ENCODE measurements around the gene TSPOAP1.

Gene TSPOAP1

DNA sequence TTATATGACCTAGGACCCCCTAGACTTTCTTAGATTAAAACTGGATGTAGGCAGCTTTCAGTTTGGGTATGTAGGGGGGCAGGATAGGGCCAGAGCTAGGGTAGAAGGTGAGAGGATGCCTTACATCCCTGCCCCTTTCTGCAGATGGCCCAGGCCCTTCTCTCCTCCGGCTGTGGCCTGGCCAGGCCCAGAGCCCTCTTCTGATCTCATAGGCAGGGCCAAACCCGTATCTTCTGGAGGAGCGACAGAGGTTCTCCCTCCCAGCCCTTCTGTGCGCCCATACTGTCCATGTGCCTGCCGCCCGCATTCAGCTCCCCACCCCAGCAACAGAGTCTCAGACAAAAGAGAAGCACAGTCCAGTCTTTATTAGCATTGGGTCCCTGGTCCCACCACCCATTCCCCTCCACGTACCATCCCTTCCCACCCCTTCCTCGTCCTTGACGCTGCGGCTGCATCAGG, 2.0 kb upstream of the TSPOAP1 start:
- no peak for DNase-seq (ENCODE audit: low read depth, low spot score)

DNA sequence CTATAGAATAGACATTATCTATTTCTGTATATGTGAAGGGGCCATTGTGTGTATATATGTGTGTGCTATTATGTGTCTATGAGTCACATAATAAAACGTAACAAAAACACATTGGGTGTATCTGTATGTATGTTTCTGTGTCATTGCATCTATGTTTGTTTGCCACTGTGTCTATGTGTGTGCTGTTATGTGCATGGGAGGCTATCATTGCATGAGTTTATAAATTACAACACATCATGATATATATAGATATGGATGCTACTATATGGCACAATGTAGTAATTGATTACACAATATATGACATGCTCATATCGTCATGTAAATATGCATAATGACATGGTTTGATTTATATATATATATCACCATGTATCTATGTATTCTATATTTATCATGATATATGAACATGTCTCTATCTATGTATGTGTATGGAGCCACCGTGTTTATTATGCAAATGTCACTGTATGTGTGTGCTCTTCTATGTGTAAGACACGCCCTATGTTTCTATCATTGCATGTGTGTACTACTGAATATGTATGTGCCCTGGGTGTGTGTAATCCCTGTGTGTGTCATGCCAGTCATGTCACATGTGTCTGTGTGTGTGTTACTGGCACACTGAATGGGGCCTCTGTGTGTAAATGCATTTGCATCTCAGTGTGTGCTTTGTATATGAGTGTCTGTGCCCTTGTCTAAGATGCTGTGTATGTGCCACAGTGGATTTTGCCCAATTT, 1.4 kb upstream of the TSPOAP1 start:
- no peak for DNase-seq (ENCODE audit: low read depth, low spot score)

GRCh38 chr17:58329035-58329809, 627 bp upstream of the TSPOAP1 start:
- DNase-seq (ENCODE audit: low read depth, low spot score): no peak

- no peak for DNase-seq (ENCODE audit: low read depth, low spot score)
Measured at GRCh38 chr17:58327363-58328194, 1.0 kb downstream of the TSPOAP1 start.

GRCh38 chr17:58326609-58327362, 1.8 kb downstream of the TSPOAP1 start:
- DNase-seq (ENCODE audit: low read depth, low spot score): no peak

DNA sequence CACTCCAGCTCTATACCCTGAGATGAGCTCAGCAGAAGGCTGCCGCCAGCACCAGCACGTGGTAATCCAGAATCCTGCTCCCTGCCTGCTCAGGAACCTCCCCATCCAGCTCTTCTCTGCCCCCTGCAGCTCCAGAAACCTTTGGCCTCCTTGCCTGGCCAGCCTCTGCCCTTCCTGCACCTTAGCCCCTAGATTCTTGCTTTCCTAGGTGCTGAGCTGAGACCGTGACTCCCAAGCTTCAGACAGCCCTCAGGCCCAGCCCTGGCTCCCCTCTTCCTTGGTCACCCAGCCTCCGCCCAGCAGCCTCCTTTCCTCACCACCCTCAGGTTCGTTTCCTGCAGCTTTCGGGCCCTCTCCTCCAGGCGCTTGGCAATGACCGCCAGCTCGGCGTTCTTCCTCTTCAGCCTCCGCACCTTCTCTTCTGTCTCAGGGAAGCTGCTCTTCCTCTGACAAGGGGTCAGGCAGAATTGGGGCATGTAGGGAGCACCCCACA, 2.6 kb downstream of the TSPOAP1 start:
- no peak for DNase-seq (ENCODE audit: low read depth, low spot score)

DNA sequence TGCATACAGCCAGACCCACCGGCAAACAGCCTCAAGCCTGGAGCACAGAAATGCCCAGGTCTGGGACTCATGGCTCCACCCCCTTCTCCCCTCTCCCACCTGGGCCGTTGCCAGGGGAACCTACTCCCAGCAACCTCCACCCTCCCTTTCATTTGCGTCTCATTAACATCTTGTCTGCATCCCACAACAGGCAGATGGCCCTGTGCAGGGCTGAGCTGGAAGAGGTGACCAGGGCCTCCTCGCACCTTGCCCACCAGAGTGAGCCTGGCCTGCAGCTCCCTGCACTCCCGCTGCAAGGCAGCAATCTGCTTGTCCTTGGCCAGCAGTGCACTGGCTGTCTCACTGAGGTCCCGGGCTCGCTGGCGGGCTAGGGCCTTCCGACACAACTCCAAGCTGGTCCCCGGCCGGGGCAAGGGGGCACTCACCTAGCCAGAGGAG, 3.3 kb downstream of the TSPOAP1 start:
- no peak for DNase-seq (ENCODE audit: low read depth, low spot score)

DNA sequence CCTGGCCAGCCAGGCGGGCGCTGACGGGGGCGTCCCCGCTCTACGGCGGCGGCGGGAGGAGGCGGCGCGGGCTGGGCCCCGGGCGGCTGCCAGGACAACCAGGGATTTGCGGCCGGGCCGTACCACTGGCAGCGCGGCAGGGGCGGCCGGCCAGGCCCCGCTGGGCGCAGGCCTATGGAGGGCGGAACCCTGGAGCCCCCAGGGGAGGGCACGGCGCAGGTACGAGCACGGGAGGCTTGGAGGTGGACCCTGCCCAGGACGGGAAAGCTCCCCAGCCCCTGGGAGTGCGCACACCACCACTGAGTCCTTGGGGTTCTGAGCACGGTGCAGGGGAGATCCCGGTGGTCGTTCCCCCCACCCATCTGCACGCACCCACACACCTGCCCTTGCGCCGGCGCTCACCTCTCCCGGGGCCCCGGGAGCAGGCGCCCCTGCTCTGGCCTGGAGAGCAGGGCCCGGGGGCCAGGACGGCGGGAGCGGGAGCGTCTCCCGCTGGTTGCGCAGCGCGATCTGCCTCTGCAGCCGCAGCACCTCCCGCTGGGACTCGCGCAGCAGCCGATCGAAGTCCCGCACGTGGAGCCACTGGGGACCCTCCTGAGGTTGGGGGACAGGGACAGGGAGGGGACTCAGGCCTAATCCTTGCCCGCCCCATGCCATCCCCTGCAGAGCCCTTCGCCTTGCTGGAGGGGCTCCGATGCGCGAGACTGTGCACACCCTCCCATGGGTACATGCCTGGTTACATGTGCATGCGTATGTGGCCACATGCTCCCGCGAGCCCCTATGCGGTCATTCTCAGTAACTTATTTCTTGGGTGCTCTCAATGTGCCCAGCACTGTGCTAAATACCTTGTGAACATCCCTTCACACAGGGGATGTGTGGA, 3.9 kb downstream of the TSPOAP1 start:
- no peak for DNase-seq (ENCODE audit: low read depth, low spot score)

GRCh38 chr17:58324056-58324408, 4.6 kb downstream of the TSPOAP1 start:
- no peak for DNase-seq (ENCODE audit: low read depth, low spot score)

DNA sequence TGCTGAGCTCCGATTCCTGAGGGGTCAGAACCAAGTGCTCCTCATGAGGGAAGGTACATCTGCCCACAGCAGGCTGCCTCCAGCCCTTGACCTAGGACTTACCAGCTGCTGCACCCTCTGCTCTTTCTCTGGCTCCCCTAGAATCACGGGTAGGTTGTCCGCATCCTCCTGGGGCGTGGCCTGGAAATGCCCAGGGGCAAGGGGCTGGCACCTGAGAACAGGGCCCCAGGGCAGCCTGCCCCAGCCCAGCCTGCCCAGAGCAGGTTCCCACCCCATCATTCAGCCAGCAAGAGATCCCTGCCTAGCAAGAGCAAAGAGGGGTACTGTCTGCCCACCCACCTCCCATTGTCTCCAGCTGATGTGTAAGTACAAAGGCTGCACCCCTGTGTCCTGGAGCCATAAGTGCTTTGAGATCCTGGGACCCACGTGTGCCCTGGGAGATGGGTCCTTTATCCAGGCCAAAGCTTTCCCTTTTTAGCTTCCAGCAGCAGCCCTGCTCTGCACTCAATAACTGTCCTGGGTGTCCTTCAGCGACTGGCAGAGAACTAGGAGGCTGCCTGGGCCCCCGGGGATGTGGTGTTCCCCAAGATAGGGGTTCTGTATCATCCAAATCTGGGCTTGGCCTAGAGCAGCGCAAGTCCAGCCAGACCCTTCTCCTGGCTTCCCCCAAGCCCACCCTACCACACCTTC, 5.1 kb downstream of the TSPOAP1 start:
- no peak for DNase-seq (ENCODE audit: low read depth, low spot score)

DNA sequence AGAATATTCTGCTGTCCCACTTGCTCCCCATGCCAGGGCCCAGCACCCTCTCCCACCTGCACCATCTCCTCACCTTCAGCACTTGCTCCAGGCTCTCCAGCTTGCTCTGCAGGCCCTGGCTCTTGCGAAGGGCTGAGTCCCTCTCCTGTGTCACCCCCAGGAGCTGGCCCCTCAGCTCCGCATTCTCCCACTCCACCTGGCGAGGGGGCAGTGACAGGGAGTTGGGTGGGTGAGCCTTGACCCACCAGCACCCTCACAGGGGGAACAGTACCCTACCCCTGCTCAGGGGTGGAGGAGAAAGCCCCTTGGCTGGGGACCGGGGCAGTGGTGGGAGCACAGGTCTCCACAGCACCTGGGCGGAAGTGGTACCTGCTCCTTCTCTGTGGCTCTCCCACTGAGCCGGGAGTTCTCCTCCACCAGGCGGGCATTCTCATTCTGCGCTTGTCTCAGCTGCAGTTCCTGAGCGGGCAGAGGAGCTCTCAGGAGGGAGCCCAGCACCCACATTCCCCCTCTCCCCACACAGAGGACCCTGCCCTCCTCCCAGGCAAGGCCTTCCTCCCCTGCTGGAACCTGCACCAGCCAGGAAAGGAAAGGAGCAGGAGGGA, 5.9 kb downstream of the TSPOAP1 start:
- no peak for DNase-seq (ENCODE audit: low read depth, low spot score)

GRCh38 chr17:58321571-58322525, 6.7 kb downstream of the TSPOAP1 start:
- no peak for DNase-seq (ENCODE audit: low read depth, low spot score)

DNA sequence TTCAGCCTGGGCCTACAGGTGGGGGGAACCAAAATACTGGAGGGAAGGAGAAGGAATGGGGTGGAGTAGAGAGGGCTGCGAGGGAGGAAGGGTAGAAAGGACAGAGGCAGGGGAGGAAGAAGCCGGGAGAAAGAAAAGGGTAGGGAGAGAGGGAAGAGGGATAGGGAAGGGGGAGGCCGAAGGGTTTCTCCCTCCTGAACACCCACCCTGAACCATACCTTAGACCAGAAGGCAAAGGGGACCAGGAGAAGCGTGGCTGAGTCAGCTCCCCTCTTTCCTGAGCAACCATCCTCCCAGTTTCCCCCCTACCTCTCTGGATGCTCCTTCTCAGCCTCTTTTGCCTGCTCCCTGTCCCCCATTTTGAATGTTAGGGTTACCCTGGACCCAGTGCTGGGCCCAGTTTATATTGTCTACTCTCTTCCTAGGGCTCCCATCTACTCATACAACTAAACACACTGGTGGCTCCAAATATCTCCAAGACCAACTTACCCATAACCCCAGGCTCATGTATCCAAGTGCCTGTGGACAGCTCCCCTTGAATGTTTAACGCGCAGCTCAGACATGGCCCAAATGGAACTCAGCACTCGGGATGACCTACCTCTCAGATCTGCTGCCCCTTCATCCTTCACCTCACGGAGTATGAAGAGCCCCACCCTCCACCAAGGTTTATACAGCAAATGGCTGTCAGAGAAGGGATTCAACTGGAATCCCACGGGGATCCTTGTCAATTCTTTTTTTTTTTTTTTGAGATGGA, 7.8 kb downstream of the TSPOAP1 start:
- DNase-seq (ENCODE audit: low read depth, low spot score): no peak

GRCh38 chr17:58320163-58320558, 8.4 kb downstream of the TSPOAP1 start:
- no peak for DNase-seq (ENCODE audit: low read depth, low spot score)

DNA sequence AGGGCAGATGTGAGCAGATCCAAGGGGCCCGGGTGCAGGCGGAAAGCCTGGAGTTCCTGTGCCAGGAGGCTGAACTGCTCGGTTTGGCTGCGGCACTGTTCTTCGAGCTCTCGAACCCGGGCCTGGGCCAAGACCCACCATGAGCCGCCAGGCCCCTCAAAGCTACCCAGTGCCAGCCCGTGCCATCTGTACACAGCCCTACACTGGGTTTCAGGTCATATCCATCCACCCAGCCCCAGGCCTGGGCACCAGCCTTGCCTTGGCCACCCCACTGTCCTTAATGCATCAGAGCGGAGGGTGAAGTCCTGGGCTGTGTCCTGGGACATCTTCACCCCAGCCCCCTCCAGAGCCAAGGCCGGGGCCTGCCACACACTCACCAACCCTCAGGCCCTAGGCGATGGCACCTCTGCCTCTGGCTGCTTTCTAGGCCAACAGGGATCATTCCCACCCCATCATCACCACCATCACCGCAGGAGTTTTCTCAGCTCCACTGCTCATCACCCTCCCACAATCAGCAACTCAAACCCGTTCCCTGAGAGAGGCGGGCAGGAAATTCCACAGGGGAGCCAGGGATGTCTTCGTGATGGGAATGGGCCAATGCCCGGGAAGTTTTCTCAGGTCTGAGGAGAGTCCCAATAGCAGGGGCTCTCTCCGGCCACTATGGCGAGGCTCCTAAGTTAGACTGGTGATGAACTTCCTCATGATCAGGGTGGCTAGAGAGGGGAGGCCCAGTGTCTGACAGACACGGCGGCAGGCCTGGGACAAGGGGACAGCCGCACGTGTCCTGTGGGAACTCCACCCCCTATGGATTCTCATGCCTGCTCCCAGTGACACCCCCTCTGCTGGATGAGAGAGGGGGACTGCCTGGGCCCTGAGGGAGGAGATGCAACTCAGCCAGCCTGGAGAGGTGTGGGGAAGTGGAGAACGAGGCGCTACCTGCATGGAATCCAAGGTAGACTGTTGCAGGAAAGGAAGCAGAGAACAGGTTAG, 9.1 kb downstream of the TSPOAP1 start:
- DNase-seq (ENCODE audit: low read depth, low spot score): no peak

GRCh38 chr17:58318627-58319172, 9.9 kb downstream of the TSPOAP1 start:
- no peak for DNase-seq (ENCODE audit: low read depth, low spot score)
